Measurements from ENCODE around the gene TRPV4.

TRPV4 gene

DNA sequence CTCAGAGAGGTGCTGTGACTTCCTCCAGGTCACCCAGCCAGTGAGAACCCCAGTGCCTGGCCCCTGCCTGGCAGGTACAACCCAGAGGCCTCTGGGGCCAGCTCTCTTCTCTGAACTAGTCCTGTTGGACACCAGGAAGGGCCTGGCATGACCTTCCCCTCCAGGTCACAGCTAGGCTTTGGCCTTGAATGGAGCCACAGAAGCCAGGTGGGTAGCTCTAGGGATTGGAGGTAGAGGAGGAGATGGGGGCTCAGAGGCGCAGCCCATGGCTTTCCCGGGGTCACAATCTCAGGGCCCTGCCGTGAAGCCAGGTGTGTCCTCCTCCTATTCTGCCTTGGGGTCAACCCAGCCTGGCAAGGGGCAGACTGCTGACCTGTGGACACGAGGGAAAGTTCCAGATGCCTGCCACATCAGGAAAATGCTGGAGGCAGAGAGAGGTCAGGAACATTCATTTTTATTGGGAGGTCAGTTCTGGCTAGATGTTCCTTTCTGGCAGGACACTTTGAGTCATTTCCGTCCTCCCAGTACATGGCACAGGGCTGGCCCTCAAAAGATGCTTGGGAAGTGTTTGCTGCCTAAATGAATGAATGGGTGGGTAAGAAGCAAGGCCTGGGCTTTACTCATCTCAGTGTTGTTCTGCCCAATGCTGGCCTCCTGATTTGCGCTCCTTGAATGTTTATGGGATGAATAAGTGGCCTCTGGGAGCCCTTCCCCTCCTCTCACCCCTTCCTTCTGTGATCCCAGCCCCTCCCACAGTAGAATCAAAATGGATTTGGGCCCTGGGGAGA is 94.1 kb downstream of the TRPV4 start:
- no peak for DNase-seq

DNA sequence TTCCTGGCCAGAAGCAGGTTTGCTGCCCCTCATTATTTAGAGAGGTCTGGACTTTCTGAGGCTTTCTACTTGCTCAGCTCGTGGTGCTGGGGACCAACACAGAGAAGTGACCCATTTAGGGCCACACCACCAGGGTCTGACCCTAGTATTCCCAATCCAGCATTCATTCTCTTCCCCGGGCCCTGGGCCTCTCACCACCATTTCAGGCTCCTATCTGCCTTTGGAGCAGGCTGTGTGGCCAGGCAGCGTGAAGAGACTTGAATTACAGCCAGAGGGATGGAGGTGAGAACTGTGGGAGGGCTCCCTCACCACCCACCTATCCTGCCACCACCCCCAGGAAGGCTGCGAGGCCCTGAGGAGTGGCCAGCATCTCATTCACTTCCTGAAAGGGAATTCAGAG is 95.0 kb downstream of the TRPV4 start:
- no peak for DNase-seq

DNA sequence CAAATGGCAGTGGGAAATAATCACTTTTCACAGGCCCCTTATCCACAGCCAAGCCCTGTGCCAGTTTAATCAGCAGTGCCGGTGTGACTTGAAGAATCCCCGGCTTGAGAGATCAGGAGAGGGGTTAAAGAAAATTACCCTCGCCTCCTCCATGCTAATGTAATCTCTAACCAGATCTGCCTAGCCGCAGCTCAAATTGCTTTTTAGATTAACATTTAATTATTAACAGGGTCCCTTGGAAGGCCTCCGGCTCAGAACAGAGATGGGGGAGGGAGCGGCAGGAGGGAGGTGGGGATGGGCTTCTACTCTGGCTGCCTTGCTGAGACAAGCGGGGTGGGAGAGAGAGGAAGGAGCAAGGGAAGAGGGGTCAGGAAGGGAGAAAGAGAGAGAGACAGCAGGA is 95.6 kb downstream of the TRPV4 start:
- no peak for DNase-seq

DNA sequence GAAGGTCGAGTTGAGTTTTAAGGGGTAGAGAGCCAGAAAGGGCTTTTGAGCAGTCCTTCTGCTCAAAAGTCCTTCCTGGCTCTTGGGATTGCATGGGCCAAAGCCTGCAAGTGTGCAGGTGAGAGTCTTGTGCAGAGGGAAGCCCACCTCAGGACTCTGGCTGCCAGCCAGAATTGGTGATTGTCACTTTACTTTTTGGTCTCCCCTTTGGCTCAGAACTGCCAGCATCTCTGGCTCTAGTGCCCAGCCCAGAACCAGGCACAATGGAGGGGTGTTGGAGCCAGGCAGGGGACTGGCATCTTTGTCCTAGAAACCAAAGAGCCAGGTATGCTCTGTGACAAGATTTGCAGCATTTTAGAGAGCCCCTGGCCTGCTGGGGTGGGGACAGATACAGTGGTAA is 96.1 kb downstream of the TRPV4 start:
- no peak for DNase-seq

DNA sequence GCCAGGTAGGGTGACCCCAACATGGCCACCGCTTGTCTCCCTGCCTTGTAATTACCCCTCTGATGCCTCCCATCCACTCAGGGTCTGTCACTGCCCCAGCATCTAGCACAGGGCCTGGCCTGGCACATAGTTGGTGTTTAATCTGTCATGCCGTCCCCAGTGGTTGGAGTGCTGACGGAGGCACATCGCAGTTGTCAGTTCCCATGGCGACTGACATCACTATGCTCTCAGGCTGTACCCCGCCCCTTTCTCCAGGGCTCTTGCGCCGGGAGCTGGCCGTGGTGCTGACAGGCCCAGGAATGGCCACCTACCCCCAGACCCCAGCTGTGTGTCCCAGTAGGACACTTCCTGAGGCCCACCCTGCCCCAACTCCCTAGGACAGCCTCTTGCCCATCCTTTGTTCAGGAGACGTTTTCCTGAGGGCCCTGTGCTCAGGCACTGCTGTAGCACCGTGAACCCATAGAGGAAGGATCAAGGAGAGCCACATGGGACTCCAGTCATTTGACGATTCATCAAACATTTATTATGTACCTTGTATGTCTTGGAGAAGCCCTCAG is 96.6 kb downstream of the TRPV4 start:
- DNase-seq = peak in 1 of 2 donors; percentile 18

DNA sequence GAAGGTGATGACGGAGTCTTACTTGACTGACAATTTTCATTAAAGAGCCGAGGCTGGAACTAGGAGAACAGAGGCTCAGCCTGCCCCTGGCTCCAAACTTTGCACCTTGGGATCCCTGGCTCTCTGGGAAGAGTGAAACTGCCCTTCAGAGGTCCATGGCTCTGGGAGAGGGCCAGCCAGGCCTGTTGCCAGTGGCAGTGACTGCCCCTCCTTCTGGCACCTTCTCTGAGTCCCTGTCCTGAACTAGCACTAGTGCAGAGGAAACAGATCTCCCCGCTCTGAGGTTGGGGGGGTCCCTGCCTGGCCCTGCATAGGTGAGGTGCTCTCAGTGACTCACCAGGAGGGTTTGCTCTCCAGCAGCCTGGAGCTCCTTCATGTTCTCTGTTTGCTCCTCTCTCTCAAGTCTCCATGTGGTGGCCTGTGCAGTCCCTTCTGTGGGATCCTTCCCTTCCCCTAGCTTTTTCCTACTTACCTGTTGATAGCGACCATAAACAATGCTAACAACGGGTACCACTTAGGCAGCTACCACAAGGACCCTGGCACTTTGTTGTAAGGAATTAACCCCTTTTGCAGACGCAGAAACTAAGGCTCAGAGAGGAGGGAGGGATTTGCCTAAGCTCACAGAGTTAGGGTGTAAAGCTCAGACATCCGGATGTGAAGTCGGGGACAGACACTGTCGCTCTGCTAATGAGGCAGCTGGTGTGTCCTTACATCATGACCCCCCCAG is 97.2 kb downstream of the TRPV4 start:
- DNase-seq = no peak

DNA sequence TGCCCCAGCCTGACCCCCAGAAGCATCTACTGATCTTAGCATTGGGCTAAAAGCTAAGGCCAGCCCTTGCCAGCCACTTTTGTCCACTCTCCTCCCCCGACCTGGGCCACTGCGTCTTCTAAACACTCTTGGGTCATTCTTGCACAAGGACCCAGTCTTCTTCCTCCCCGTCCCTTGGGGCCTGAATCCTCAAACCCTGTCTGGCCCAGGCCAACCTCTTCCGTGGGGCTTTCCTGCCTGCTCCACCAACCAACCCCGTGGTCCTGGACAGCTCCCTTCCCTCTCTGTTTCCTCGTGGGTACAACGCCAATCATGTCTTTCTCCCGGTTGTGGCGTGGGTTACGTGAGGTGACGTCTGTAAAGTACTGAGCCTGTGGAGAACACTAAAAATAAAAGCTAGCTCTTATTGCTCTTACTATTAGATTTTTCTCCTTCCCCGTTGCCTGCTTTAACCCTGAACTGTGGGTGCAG is 98.1 kb downstream of the TRPV4 start:
- DNase-seq = no peak

DNA sequence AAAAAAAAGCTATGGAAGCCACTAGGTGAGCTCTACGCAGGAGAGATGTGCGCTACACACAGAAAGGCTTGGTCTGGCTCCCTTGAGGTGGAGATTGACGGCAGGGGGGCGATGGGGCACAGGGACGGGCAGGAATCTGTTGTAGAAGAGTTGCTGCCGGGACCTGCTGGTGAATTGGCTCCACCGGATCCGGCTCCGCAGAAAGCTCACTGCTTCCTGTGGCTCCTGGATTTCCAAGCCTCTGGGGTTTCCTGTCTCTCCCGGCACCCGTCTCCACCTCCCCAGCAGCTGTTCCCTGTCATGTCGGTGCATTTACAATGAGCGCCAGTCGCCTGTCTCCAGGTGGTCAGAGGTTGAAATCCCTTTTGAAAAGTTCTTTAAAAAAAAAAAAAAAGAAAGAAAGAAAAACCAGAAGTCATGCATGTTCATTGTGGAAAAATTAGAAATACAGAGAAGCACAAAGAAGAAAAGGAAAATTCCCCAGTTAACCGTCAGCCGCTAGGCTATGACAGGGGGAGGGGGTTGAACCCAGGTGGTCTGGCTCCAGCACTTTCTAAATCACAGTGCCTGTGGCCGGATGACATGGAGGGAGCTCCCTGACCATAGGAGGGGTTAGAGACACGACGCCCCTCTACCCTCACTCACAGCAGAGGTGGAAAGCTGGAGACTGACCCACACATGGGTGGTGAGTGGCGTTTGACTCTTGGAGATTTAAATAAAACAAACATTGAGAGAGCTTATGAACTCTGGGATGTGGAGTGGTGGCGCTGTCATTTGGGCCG is 98.8 kb downstream of the TRPV4 start:
- no peak for DNase-seq

All from inflammatory macrophage treated with lipopolysaccharide for 1 hour (primary cell).